Measurements from ENCODE around the gene GABRB3. TPM values are rescaled to one million over a fixed set of nuclear protein-coding genes. Genes with fewer than 3 reads are reported as not detected.

GABRB3 gene
- total and polyA plus RNA-seq, 2 donors (not counting 3 experiments of a cell fraction or from before 2014, with no cell fraction given) = 0.03 TPM; not detected in 1

DNA sequence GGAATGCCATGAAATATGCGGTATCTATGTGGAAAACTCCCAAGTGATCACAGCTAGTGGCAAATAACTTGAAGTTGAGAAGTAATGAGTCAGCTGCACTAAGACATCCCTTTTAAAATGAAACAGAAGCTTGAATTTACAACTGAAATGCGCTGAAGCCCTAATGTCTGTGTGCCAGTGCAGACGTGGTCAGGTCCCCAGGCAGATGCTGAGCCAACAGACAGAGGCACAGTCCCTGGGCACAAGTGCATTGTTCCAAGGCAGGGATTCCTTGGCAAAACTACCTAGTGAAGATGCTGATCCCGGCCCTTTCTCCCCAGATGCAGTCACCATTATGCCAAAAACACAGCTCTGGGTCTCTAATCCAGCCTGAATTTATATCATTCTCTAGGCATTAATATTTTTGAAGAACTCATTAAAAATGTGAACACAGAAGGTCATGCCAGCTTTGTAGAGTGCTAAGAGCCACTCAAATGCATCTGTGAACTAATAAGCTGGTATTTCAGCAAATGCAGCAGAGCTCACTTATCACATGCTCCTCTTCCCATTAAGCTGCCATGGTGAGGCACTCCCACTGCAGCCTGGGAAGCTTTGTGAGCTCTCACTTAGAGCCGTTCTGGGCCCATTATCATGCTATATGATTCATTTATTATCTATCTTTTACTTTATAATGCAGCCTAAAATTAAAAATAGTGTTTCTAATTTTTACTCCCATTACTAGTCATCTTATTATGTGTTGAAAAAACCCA is 200.1 kb downstream of the GABRB3 start:
- Histone ChIP-seq H3K36me3 (ENCODE audit: control insufficient read depth in 2 of 2, extremely low read depth in 1 of 2, insufficient read depth in 2 of 2, low read length in 2 of 2) (no peaks in the 10 kb centered on the region), H2AFZ (ENCODE audit: low read depth, low read length) (no peak overlapping the region), H4K20me1 (replicated peaks; ENCODE audit: control insufficient read depth, extremely low read depth, insufficient read depth, low read length) (no peaks in the 10 kb centered on the region), H3K4me1 (ENCODE audit: control insufficient read depth, extremely low read depth, insufficient read depth, low read length) (no peaks in the 10 kb centered on the region), H3K9ac (replicated peaks; ENCODE audit: extremely low read depth, insufficient read depth, low read length) (no peak overlapping the region), H3K9me3 (replicated peaks; ENCODE audit: control insufficient read depth, insufficient read depth, low read length) (peaks cover 2% of the 10 kb centered on the region), H3K27me3 (ENCODE audit: control insufficient read depth in 2 of 2, insufficient read depth in 2 of 2, low read length in 2 of 2) (no peaks in the 10 kb centered on the region), H3K79me2 (ENCODE audit: control insufficient read depth, insufficient read depth, low read length) (no peaks in the 10 kb centered on the region), H3K4me3 (replicated peaks in 1 of 3; ENCODE audit: insufficient read depth in 1 of 3, low read depth in 1 of 3, low read length in 3 of 3) (no peak overlapping the region), H3K27ac (ENCODE audit: insufficient read depth, low read depth, low read length) (no peak overlapping the region), H3K9me1 (replicated peaks; ENCODE audit: control insufficient read depth, extremely low read depth, insufficient read depth, low read length) (no peaks in the 10 kb centered on the region), H3K4me2 (ENCODE audit: insufficient read depth, low read length) (no peak overlapping the region)
- DNase-seq (ENCODE audit: low read depth, low spot score) (no peak), FAIRE-seq (no peak)
- ChIA-PET POLR2A (no interaction called here), CTCF (no interaction called here)
- intact Hi-C loops (cut with micrococcal nuclease) (no loop called here), dilution Hi-C loops (cut with MboI; ENCODE audit: extremely low pct_ligation_motif_present, low sequenced_read_pairs) (no loop called here)
- BruUV-seq (replicated peaks) = no TSS peak
- TF ChIP-seq, protein P1, sequence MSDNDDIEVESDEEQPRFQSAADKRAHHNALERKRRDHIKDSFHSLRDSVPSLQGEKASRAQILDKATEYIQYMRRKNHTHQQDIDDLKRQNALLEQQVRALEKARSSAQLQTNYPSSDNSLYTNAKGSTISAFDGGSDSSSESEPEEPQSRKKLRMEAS (IDR thresholded peaks at IDR 0.05; ENCODE audit: insufficient read depth, insufficient read length) = no peak
- TF ChIP-seq POLR2A (IDR thresholded peaks at IDR 0.05; ENCODE audit: low read depth, low read length) (no peak), GATA2 (IDR thresholded peaks at IDR 0.05; ENCODE audit: insufficient read depth, insufficient read length, low read depth, low read length) (no peak), POLR2AphosphoS5 (IDR thresholded peaks at IDR 0.05; ENCODE audit: insufficient read depth, low read depth, low read length) (no peak), MYC (IDR thresholded peaks at IDR 0.05; ENCODE audit: low read depth, low read length) (no peak), CTCF (IDR thresholded peaks at IDR 0.05; ENCODE audit: extremely low read depth in 1 of 2, insufficient read depth in 1 of 2, low read depth in 1 of 2, low read length in 2 of 2) (no peak), FOS (IDR thresholded peaks at IDR 0.05; ENCODE audit: borderline replicate concordance, insufficient read depth, low read length) (no peak), EZH2 (IDR thresholded peaks at IDR 0.05; ENCODE audit: borderline replicate concordance, low read depth, low read length, severe bottlenecking) (no peak), JUN (IDR thresholded peaks at IDR 0.05; ENCODE audit: borderline replicate concordance, insufficient read depth, insufficient read length, low read depth) (no peak)

All from endothelial cell of umbilical vein (primary cell).